ENCODE data around the gene NFATC3. TPM values are rescaled to one million over a fixed set of nuclear protein-coding genes. Genes with fewer than 3 reads are reported as not detected.
A peak's percentile ranks its signal among the peaks of the same experiment; 100 is the strongest.

The NFATC3 gene
- total and polyA plus RNA-seq, 2 of the 8 experiments (the other 6 are each of a cell fraction or from before 2014, with no cell fraction given) = 17.6 to 34.5 TPM

GRCh38 chr16:68229431-68230175 lies 144.4 kb downstream of the NFATC3 start:
- H2BK15ac ChIP-seq (ENCODE audit: low read length) = no peak overlapping the region
- no peak overlapping the region for H2AK5ac ChIP-seq (ENCODE audit: low read depth, low read length)
- no peaks in the 10 kb centered on the region for H3K27me3 ChIP-seq (replicated peaks in 1 of 4; ENCODE audit: control insufficient read depth in 3 of 4, extremely low read depth in 1 of 4, insufficient read depth in 3 of 4, low read length in 3 of 4)
- H3K23ac ChIP-seq (ENCODE audit: insufficient read length) = no peak overlapping the region
- DNase-seq (ENCODE audit: low read depth in 1 of 2, low spot score in 2 of 2) (peak in 1 of 2 experiments; percentile 77), FAIRE-seq (peak; percentile 93)
- H4K20me1 ChIP-seq (replicated peaks in 1 of 2; ENCODE audit: control insufficient read depth in 1 of 2, insufficient read depth in 2 of 2, low read length in 2 of 2) = peaks cover 21 to 30% of the 10 kb centered on the region in 2 experiments
- H3K14ac ChIP-seq (ENCODE audit: insufficient read length) = no peak overlapping the region
- peaks cover 0 to 14% (median 9%) of the 10 kb centered on the region in 4 experiments; a peak in 5 of 7 replicates for H3K4me1 ChIP-seq (replicated peaks in 1 of 4; ENCODE audit: control insufficient read depth in 3 of 4, insufficient read depth in 4 of 4, low read length in 3 of 4)
- peaks cover 9 to 40% (median 29%) of the 10 kb centered on the region in 4 experiments for H3K36me3 ChIP-seq (ENCODE audit: control insufficient read depth in 2 of 4, insufficient read depth in 4 of 4, low read length in 3 of 4)
- peaks cover 5 to 15% of the 10 kb centered on the region in 2 experiments for H3K79me2 ChIP-seq (ENCODE audit: control insufficient read depth in 1 of 2, insufficient read depth in 2 of 2, low read length in 2 of 2)
- H3K79me1 ChIP-seq (ENCODE audit: low read depth, low read length) = peaks cover 5% of the 10 kb centered on the region; the same call in 1 of the 2 replicates
- H2BK5ac ChIP-seq (ENCODE audit: low read depth, low read length) = no peak overlapping the region
- H3K4me2 ChIP-seq (ENCODE audit: insufficient read depth in 1 of 2, low read depth in 2 of 2, low read length in 2 of 2) = no peak overlapping the region
- no peaks in the 10 kb centered on the region for H3K9me3 ChIP-seq (ENCODE audit: insufficient read depth in 2 of 2, low read depth in 1 of 2, low read length in 1 of 2)
- H3K23me2 ChIP-seq (ENCODE audit: low read depth, low read length) = peaks cover 2% of the 10 kb centered on the region; the same call in 1 of the 2 replicates
- H4K91ac ChIP-seq (replicated peaks; ENCODE audit: insufficient read length, low read length) = no peak overlapping the region
- no peak overlapping the region for H4K8ac ChIP-seq (ENCODE audit: extremely low read depth, insufficient read depth, low read length)
- no peak overlapping the region for H3K27ac ChIP-seq (ENCODE audit: low read depth, low read length)
- no peak overlapping the region for H2BK20ac ChIP-seq (ENCODE audit: low read length)
- CTCF ChIA-PET (ENCODE audit: partially characterized antibody) = interaction anchor here (0.6 to 5.6 kb wide), 34 partner anchors 10 to 295 kb away, joined by 3 to 68 read pairs (median 3); partner anchors contain the start of genes DPEP2NB and NFATC3
- H3K9ac ChIP-seq (replicated peaks in 1 of 4; ENCODE audit: extremely low read depth in 1 of 4, low read depth in 3 of 4, low read length in 3 of 4) = no peak overlapping the region
- H2BK120ac ChIP-seq (replicated peaks; ENCODE audit: low read depth, low read length) = no peak overlapping the region
- no peak overlapping the region for H3K4me3 ChIP-seq (ENCODE audit: extremely low read depth in 1 of 4, insufficient read depth in 2 of 4, low read depth in 3 of 4, low read length in 4 of 4)
- WGBS, 2 experiments (ENCODE audit: extremely low coverage in 1 of 2, insufficient coverage in 1 of 2, insufficient read length in 1 of 2, insufficient replicate concordance in 2 of 2, low coverage in 1 of 2, low lambda C conversion rate in 2 of 2, missing lambda C conversion rate in 1 of 2) = 69% methylated on average over 4 of the region's 4 CpGs; no CpG with 5 or more reads in 1 of the 2 experiments
- POLR2A ChIA-PET (ENCODE audit: partially characterized antibody) = interaction anchor here (0.7 to 4.4 kb wide), 6 partner anchors 15 to 206 kb away, joined by 3 to 20 read pairs (median 4); partner anchors contain the start of genes DUS2 and NFATC3
- no peak overlapping the region for H3K56ac ChIP-seq (replicated peaks; ENCODE audit: insufficient read length, low read depth, low read length)
- H2AFZ ChIP-seq (ENCODE audit: low read length) = no peak overlapping the region
- H4K5ac ChIP-seq (ENCODE audit: insufficient read length, low read depth, low read length) = no peak overlapping the region
- H3K18ac ChIP-seq (ENCODE audit: extremely low read depth, low read length) = no peak overlapping the region
- no peak overlapping the region for H2BK12ac ChIP-seq (ENCODE audit: low read depth, low read length)
- H3K4ac ChIP-seq (replicated peaks; ENCODE audit: insufficient read length, low read depth, low read length) = no peak overlapping the region
- TF ChIP-seq CTCF (IDR thresholded peaks at IDR 0.05; ENCODE audit: control extremely low read depth in 1 of 3, insufficient read depth in 1 of 3, low read depth in 1 of 3, low read length in 3 of 3) (peak; percentile 2 to 87 (median 84)), RXRA (IDR thresholded peaks at IDR 0.05; ENCODE audit: insufficient read depth, low read depth, low read length) (no peak), CTBP2 (IDR thresholded peaks at IDR 0.05; ENCODE audit: borderline replicate concordance, insufficient read depth, insufficient read length, low read length) (no peak), NANOG (IDR thresholded peaks at IDR 0.05; ENCODE audit: insufficient read depth, low read depth, low read length, poor library complexity, severe bottlenecking) (no peak), ASH2L (IDR thresholded peaks at IDR 0.05; ENCODE audit: low read length) (no peak), KDM1A (IDR thresholded peaks at IDR 0.05; ENCODE audit: borderline replicate concordance, low read length) (no peak), GTF2F1 (IDR thresholded peaks at IDR 0.05; ENCODE audit: borderline replicate concordance, low read depth, low read length) (no peak)

All from H1 (cell line).